ENCODE results near the gene DAB2IP.
A peak's percentile ranks its signal among the peaks of the same experiment; 100 is the strongest.

The DAB2IP gene

GRCh38 chr9:121651295-121652020, at the start of gene DAB2IP:
TSS of gene DAB2IP (plus strand) at chr9:121651634. CDS start at chr9:121651776, 142 bp downstream.
- peak within 1 kb of the TSS; percentile 30 for H3K9ac ChIP-seq (ENCODE audit: low read length)
- H3K36me3 ChIP-seq (ENCODE audit: insufficient read depth, low read length) = no peaks in the 10 kb centered on the region
- peaks cover 37% of the 10 kb centered on the region for H3K4me1 ChIP-seq (ENCODE audit: insufficient read depth, low read length)
- H3K27me3 ChIP-seq (ENCODE audit: control insufficient read depth in 1 of 2, insufficient read depth in 2 of 2, low read length in 2 of 2) = no peaks in the 10 kb centered on the region
- no peaks in the 10 kb centered on the region for H3K9me3 ChIP-seq (ENCODE audit: low read length)
- H3K4me3 ChIP-seq (ENCODE audit: low read depth in 1 of 2, low read length in 2 of 2) = peak within 1 kb of the TSS; percentile 51 to 65
- peak within 1 kb of the TSS; percentile 58 for H3K27ac ChIP-seq (ENCODE audit: low read depth, low read length)

- Histone ChIP-seq H3K4me3 (ENCODE audit: low read depth in 1 of 2, low read length in 2 of 2) (no peak overlapping the region), H3K4me1 (ENCODE audit: insufficient read depth, low read length) (peaks cover 57% of the 10 kb centered on the region), H3K27ac (ENCODE audit: low read depth, low read length) (no peak overlapping the region), H3K9me3 (ENCODE audit: low read length) (no peaks in the 10 kb centered on the region), H3K27me3 (ENCODE audit: control insufficient read depth in 1 of 2, insufficient read depth in 2 of 2, low read length in 2 of 2) (peaks cover 0 to 6% of the 10 kb centered on the region in 2 donors), H3K36me3 (ENCODE audit: insufficient read depth, low read length) (no peaks in the 10 kb centered on the region), H3K9ac (ENCODE audit: low read length) (no peak overlapping the region)
Observed at GRCh38 chr9:121603028-121603427, 48.4 kb upstream of the DAB2IP start.

- Histone ChIP-seq H3K9ac (ENCODE audit: low read length) (no peak overlapping the region), H3K27ac (ENCODE audit: low read depth, low read length) (peak overlapping the region; percentile 48), H3K27me3 (ENCODE audit: control insufficient read depth in 1 of 2, insufficient read depth in 2 of 2, low read length in 2 of 2) (no peaks in the 10 kb centered on the region), H3K4me1 (ENCODE audit: insufficient read depth, low read length) (peaks cover 65% of the 10 kb centered on the region), H3K36me3 (ENCODE audit: insufficient read depth, low read length) (no peaks in the 10 kb centered on the region), H3K9me3 (ENCODE audit: low read length) (no peaks in the 10 kb centered on the region), H3K4me3 (ENCODE audit: low read depth in 1 of 2, low read length in 2 of 2) (peak overlapping the region in 1 of 2 donors; percentile 10)
Observed at GRCh38 chr9:121604242-121604641, 47.2 kb upstream of the DAB2IP start.

GRCh38 chr9:121604654-121605053, 46.8 kb upstream of the DAB2IP start:
- Histone ChIP-seq H3K9ac (ENCODE audit: low read length) (no peak overlapping the region), H3K4me1 (ENCODE audit: insufficient read depth, low read length) (peaks cover 69% of the 10 kb centered on the region), H3K27ac (ENCODE audit: low read depth, low read length) (no peak overlapping the region), H3K27me3 (ENCODE audit: control insufficient read depth in 1 of 2, insufficient read depth in 2 of 2, low read length in 2 of 2) (no peaks in the 10 kb centered on the region), H3K36me3 (ENCODE audit: insufficient read depth, low read length) (no peaks in the 10 kb centered on the region), H3K4me3 (ENCODE audit: low read depth in 1 of 2, low read length in 2 of 2) (peak overlapping the region in 1 of 2 donors; percentile 10), H3K9me3 (ENCODE audit: low read length) (no peaks in the 10 kb centered on the region)

- Histone ChIP-seq H3K36me3 (ENCODE audit: insufficient read depth, low read length) (no peaks in the 10 kb centered on the region), H3K9ac (ENCODE audit: low read length) (peak overlapping the region; percentile 9), H3K9me3 (ENCODE audit: low read length) (no peaks in the 10 kb centered on the region), H3K4me1 (ENCODE audit: insufficient read depth, low read length) (peaks cover 66% of the 10 kb centered on the region), H3K27ac (ENCODE audit: low read depth, low read length) (peak overlapping the region; percentile 54), H3K4me3 (ENCODE audit: low read depth in 1 of 2, low read length in 2 of 2) (no peak overlapping the region), H3K27me3 (ENCODE audit: control insufficient read depth in 1 of 2, insufficient read depth in 2 of 2, low read length in 2 of 2) (no peaks in the 10 kb centered on the region)
Observed at GRCh38 chr9:121607434-121608167, 43.8 kb upstream of the DAB2IP start.

- Histone ChIP-seq H3K27ac (ENCODE audit: low read depth, low read length) (peak overlapping the region; percentile 54), H3K9ac (ENCODE audit: low read length) (peak overlapping the region; percentile 9), H3K27me3 (ENCODE audit: control insufficient read depth in 1 of 2, insufficient read depth in 2 of 2, low read length in 2 of 2) (no peaks in the 10 kb centered on the region), H3K9me3 (ENCODE audit: low read length) (no peaks in the 10 kb centered on the region), H3K36me3 (ENCODE audit: insufficient read depth, low read length) (no peaks in the 10 kb centered on the region), H3K4me1 (ENCODE audit: insufficient read depth, low read length) (peaks cover 68% of the 10 kb centered on the region), H3K4me3 (ENCODE audit: low read depth in 1 of 2, low read length in 2 of 2) (no peak overlapping the region)
Observed at GRCh38 chr9:121608168-121608853, 43.1 kb upstream of the DAB2IP start.

- no peaks in the 10 kb centered on the region for H3K27me3 ChIP-seq (ENCODE audit: control insufficient read depth in 1 of 2, insufficient read depth in 2 of 2, low read length in 2 of 2)
- H3K9ac ChIP-seq (ENCODE audit: low read length) = no peak overlapping the region
- peak overlapping the region; percentile 54 for H3K27ac ChIP-seq (ENCODE audit: low read depth, low read length)
- no peaks in the 10 kb centered on the region for H3K36me3 ChIP-seq (ENCODE audit: insufficient read depth, low read length)
- H3K9me3 ChIP-seq (ENCODE audit: low read length) = no peaks in the 10 kb centered on the region
- H3K4me1 ChIP-seq (ENCODE audit: insufficient read depth, low read length) = peaks cover 51% of the 10 kb centered on the region
- no peak overlapping the region for H3K4me3 ChIP-seq (ENCODE audit: low read depth in 1 of 2, low read length in 2 of 2)
Observed at GRCh38 chr9:121609822-121610637, 41.4 kb upstream of the DAB2IP start.

- no peak overlapping the region for H3K27ac ChIP-seq (ENCODE audit: low read depth, low read length)
- H3K4me1 ChIP-seq (ENCODE audit: insufficient read depth, low read length) = peaks cover 50% of the 10 kb centered on the region
- no peak overlapping the region for H3K9ac ChIP-seq (ENCODE audit: low read length)
Observed at GRCh38 chr9:121610638-121610953, 40.8 kb upstream of the DAB2IP start.

GRCh38 chr9:121612511-121612998, 38.9 kb upstream of the DAB2IP start:
- no peak overlapping the region for H3K4me3 ChIP-seq (ENCODE audit: low read depth in 1 of 2, low read length in 2 of 2)
- H3K36me3 ChIP-seq (ENCODE audit: insufficient read depth, low read length) = no peaks in the 10 kb centered on the region
- peaks cover 40% of the 10 kb centered on the region for H3K4me1 ChIP-seq (ENCODE audit: insufficient read depth, low read length)
- H3K9ac ChIP-seq (ENCODE audit: low read length) = no peak overlapping the region
- H3K27me3 ChIP-seq (ENCODE audit: control insufficient read depth in 1 of 2, insufficient read depth in 2 of 2, low read length in 2 of 2) = no peaks in the 10 kb centered on the region
- H3K9me3 ChIP-seq (ENCODE audit: low read length) = no peaks in the 10 kb centered on the region
- no peak overlapping the region for H3K27ac ChIP-seq (ENCODE audit: low read depth, low read length)

More at GRCh38 chr9:121610638-121610953, 40.8 kb upstream of the DAB2IP start:
- Histone ChIP-seq H3K9me3 (ENCODE audit: low read length) (no peaks in the 10 kb centered on the region), H3K27me3 (ENCODE audit: control insufficient read depth in 1 of 2, insufficient read depth in 2 of 2, low read length in 2 of 2) (no peaks in the 10 kb centered on the region), H3K36me3 (ENCODE audit: insufficient read depth, low read length) (no peaks in the 10 kb centered on the region), H3K4me3 (ENCODE audit: low read depth in 1 of 2, low read length in 2 of 2) (no peak overlapping the region)

- Histone ChIP-seq H3K27me3 (ENCODE audit: control insufficient read depth in 1 of 2, insufficient read depth in 2 of 2, low read length in 2 of 2) (no peaks in the 10 kb centered on the region), H3K27ac (ENCODE audit: low read depth, low read length) (no peak overlapping the region), H3K4me1 (ENCODE audit: insufficient read depth, low read length) (peaks cover 34% of the 10 kb centered on the region), H3K4me3 (ENCODE audit: low read depth in 1 of 2, low read length in 2 of 2) (no peak overlapping the region), H3K36me3 (ENCODE audit: insufficient read depth, low read length) (no peaks in the 10 kb centered on the region), H3K9ac (ENCODE audit: low read length) (no peak overlapping the region), H3K9me3 (ENCODE audit: low read length) (no peaks in the 10 kb centered on the region)
Observed at GRCh38 chr9:121613009-121613752, 38.3 kb upstream of the DAB2IP start.

All from muscle layer of colon (tissue), 2 donors.